ENCODE data around the gene PPARA. TPM values are rescaled to one million over a fixed set of nuclear protein-coding genes. Genes with fewer than 3 reads are reported as not detected.

PPARA gene
- total and polyA plus RNA-seq, 2 experiments from 2014 or later: 4.7 to 12.6 TPM

DNA sequence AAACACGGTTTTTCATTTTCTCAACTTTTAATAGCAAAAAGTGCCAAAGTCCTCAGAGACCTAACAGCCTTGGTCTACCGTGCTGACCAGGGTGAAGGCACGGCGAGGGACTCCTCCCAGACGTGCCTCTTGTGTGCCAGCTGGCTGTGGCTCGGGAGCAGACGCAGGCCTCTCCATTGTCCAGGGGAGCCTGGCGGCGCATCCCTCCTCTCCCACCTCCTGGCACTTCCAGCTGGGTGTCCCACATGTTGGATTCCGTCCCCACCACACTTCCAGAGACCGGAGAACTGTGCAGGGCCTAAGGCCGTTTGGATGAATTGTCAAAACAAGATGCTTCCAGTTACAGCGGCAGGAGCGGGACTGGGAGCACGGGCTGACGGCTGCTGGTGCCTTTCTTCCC lies 88.2 kb downstream of the PPARA start (continued):
- TF ChIP-seq, protein P1, sequence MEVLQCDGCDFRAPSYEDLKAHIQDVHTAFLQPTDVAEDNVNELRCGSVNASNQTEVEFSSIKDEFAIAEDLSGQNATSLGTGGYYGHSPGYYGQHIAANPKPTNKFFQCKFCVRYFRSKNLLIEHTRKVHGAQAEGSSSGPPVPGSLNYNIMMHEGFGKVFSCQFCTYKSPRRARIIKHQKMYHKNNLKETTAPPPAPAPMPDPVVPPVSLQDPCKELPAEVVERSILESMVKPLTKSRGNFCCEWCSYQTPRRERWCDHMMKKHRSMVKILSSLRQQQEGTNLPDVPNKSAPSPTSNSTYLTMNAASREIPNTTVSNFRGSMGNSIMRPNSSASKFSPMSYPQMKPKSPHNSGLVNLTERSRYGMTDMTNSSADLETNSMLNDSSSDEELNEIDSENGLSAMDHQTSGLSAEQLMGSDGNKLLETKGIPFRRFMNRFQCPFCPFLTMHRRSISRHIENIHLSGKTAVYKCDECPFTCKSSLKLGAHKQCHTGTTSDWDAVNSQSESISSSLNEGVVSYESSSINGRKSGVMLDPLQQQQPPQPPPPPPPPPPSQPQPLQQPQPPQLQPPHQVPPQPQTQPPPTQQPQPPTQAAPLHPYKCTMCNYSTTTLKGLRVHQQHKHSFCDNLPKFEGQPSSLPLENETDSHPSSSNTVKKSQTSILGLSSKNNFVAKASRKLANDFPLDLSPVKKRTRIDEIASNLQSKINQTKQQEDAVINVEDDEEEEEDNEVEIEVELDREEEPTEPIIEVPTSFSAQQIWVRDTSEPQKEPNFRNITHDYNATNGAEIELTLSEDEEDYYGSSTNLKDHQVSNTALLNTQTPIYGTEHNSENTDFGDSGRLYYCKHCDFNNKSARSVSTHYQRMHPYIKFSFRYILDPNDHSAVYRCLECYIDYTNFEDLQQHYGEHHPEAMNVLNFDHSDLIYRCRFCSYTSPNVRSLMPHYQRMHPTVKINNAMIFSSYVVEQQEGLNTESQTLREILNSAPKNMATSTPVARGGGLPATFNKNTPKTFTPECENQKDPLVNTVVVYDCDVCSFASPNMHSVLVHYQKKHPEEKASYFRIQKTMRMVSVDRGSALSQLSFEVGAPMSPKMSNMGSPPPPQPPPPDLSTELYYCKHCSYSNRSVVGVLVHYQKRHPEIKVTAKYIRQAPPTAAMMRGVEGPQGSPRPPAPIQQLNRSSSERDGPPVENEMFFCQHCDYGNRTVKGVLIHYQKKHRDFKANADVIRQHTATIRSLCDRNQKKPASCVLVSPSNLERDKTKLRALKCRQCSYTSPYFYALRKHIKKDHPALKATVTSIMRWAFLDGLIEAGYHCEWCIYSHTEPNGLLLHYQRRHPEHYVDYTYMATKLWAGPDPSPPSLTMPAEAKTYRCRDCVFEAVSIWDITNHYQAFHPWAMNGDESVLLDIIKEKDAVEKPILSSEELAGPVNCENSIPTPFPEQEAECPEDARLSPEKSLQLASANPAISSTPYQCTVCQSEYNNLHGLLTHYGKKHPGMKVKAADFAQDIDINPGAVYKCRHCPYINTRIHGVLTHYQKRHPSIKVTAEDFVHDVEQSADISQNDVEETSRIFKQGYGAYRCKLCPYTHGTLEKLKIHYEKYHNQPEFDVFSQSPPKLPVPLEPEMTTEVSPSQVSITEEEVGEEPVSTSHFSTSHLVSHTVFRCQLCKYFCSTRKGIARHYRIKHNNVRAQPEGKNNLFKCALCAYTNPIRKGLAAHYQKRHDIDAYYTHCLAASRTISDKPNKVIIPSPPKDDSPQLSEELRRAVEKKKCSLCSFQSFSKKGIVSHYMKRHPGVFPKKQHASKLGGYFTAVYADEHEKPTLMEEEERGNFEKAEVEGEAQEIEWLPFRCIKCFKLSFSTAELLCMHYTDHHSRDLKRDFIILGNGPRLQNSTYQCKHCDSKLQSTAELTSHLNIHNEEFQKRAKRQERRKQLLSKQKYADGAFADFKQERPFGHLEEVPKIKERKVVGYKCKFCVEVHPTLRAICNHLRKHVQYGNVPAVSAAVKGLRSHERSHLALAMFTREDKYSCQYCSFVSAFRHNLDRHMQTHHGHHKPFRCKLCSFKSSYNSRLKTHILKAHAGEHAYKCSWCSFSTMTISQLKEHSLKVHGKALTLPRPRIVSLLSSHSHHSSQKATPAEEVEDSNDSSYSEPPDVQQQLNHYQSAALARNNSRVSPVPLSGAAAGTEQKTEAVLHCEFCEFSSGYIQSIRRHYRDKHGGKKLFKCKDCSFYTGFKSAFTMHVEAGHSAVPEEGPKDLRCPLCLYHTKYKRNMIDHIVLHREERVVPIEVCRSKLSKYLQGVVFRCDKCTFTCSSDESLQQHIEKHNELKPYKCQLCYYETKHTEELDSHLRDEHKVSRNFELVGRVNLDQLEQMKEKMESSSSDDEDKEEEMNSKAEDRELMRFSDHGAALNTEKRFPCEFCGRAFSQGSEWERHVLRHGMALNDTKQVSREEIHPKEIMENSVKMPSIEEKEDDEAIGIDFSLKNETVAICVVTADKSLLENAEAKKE (CRISPR knock-in tag; IDR thresholded peaks at IDR 0.05): no peak
- TF ChIP-seq, protein P2, sequence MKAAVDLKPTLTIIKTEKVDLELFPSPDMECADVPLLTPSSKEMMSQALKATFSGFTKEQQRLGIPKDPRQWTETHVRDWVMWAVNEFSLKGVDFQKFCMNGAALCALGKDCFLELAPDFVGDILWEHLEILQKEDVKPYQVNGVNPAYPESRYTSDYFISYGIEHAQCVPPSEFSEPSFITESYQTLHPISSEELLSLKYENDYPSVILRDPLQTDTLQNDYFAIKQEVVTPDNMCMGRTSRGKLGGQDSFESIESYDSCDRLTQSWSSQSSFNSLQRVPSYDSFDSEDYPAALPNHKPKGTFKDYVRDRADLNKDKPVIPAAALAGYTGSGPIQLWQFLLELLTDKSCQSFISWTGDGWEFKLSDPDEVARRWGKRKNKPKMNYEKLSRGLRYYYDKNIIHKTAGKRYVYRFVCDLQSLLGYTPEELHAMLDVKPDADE (IDR thresholded peaks at IDR 0.05): no peak
- TF ChIP-seq CREB1 (CRISPR knock-in tag; IDR thresholded peaks at IDR 0.05; ENCODE audit: low read depth): no peak

DNA sequence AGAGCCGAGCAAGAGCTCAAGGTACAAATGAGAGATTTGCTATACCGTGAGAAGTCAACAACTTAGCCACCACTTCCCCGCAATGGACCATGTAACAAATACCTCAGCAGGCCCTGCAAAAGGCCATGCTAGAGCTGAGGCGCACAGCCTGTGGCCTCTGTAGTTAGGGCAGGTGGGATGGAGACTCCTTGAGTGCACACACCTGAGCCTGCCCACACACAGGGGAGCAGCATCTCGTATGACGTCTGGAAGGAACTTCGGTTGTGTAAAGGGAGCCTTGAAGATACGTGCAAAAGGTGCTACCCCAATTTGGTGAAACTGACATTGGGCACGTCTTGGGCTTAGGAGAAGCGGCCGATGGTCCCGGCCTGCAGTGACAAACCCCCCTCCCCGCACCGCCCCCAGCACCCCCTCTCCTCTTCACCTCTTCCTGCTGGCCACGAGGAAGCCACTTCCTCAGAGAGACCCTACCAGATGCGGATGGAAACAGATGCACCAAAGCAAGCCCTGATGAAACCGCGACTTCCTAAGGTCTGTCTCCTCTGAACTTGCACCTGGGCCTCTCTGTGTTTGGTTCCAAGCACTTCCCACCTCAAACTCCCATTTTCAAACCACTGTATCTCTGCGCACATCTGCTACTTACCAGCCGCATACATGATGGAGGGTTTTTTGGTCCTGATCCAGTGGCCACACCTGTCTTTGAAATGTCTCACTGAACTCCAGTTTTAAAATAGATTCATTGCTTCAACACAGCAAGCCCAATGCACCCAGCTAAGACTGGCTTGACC lies 89.1 kb downstream of the PPARA start:
- H3F3A ChIP-seq (replicated peaks; ENCODE audit: low read depth): no peaks in the 10 kb centered on the region
- H3K4me3 ChIP-seq: no peak overlapping the region
- no peaks in the 10 kb centered on the region for H3K4me1 ChIP-seq (ENCODE audit: insufficient read depth)
- H3K4me2 ChIP-seq: no peak overlapping the region
- no peak overlapping the region for H2AFZ ChIP-seq
- no peaks in the 10 kb centered on the region for H3K4me1 Mint-ChIP-seq
- no peaks in the 10 kb centered on the region for H3K36me3 ChIP-seq (ENCODE audit: insufficient read depth)
- H3K79me2 ChIP-seq (replicated peaks; ENCODE audit: insufficient read depth): no peaks in the 10 kb centered on the region
- H3K27ac Mint-ChIP-seq: no peak overlapping the region
- H3K9me3 Mint-ChIP-seq: no peaks in the 10 kb centered on the region; the same call in 2 of the 3 replicates
- ATAC-seq: no peak
- H4K20me1 ChIP-seq (replicated peaks; ENCODE audit: insufficient read depth): no peaks in the 10 kb centered on the region
- no peaks in the 10 kb centered on the region for H3K27me3 ChIP-seq (ENCODE audit: insufficient read depth)
- H3K4me3 Mint-ChIP-seq: no peak overlapping the region
- H3K27me3 Mint-ChIP-seq (ENCODE audit: insufficient read depth, low read depth, poor library complexity): peaks cover 9% of the 10 kb centered on the region
- H3K27ac ChIP-seq (ENCODE audit: low read depth): no peak overlapping the region
- peaks cover 2% of the 10 kb centered on the region; the same call in 2 of the 3 replicates for H3K36me3 Mint-ChIP-seq (ENCODE audit: low read depth)
- no peak for DNase-seq (ENCODE audit: low spot score)
- H3K9me2 ChIP-seq (ENCODE audit: insufficient read depth): no peaks in the 10 kb centered on the region
- TF ChIP-seq JUNB (IDR thresholded peaks at IDR 0.05; ENCODE audit: unreplicated experiment): no peak
- no peak for TF ChIP-seq CREB1 (CRISPR knock-in tag; IDR thresholded peaks at IDR 0.05; ENCODE audit: low read depth)
- TF ChIP-seq, protein P3, sequence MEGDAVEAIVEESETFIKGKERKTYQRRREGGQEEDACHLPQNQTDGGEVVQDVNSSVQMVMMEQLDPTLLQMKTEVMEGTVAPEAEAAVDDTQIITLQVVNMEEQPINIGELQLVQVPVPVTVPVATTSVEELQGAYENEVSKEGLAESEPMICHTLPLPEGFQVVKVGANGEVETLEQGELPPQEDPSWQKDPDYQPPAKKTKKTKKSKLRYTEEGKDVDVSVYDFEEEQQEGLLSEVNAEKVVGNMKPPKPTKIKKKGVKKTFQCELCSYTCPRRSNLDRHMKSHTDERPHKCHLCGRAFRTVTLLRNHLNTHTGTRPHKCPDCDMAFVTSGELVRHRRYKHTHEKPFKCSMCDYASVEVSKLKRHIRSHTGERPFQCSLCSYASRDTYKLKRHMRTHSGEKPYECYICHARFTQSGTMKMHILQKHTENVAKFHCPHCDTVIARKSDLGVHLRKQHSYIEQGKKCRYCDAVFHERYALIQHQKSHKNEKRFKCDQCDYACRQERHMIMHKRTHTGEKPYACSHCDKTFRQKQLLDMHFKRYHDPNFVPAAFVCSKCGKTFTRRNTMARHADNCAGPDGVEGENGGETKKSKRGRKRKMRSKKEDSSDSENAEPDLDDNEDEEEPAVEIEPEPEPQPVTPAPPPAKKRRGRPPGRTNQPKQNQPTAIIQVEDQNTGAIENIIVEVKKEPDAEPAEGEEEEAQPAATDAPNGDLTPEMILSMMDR (conservative IDR thresholded peaks at IDR 0.05; ENCODE audit: low read depth in 2 of 2): no peak

Measured in GM23338 (cell line).